Measurements from ENCODE around the gene ALOX5AP.
"Not testable (repeated sequence)": the region's sequence is repeated elsewhere in the genome, so short reads cannot be mapped to it uniquely, and the experiment has no call there.

Gene ALOX5AP

DNA sequence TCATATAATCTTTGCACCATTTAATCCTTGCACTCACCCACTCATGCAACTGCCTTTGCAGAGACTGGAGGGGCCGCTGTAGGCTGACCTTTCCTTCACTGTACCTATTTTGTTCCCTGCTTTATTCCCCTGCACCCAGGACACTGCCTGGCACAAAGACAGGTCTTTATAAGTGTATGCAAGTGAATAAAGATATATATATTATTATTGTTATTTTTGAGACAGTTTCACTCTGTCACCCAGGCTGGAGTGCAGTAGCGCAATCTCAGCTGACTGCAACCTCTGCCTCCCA, 3.8 kb downstream of the ALOX5AP start:
- DNase-seq: no peak

- DNase-seq: peak; percentile 77
These were observed 4.7 kb downstream of the ALOX5AP start for GRCh38 chr13:30739761-30740642.

- no peak for DNase-seq
These were observed 7.6 kb downstream of the ALOX5AP start for GRCh38 chr13:30742901-30743300.

- DNase-seq: no peak
These were observed 8.1 kb downstream of the ALOX5AP start for GRCh38 chr13:30743319-30744055.

DNA sequence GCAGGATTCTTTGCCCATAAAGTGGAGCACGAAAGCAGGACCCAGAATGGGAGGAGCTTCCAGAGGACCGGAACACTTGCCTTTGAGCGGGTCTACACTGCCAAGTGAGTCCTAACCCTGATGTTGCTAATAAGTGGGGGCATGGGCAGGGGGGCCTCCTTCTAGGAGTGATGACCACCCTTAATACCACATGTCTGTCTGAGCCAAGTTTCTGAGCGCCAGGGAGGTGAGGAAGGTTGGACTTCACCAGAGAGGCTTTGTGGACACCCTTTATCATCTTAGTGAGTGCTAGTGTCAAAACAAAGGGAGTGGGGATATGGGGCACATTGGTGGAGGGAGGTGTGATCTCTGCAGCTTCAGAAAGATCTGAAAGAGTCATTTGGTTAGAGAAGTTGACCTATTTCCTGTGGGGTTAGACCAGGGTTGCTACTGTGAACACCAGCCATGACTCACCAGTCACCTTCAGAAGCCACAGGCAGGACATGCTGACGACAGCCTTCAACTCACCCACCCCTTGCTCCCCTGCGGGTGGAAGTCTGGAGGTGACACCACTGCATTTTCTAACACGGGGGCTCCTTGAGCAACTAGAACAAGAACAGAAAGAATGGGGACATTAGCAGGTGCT, 8.8 kb downstream of the ALOX5AP start:
- DNase-seq: peak; percentile 90

- no peak for DNase-seq
These were observed 9.3 kb downstream of the ALOX5AP start for GRCh38 chr13:30744681-30745077.

DNA sequence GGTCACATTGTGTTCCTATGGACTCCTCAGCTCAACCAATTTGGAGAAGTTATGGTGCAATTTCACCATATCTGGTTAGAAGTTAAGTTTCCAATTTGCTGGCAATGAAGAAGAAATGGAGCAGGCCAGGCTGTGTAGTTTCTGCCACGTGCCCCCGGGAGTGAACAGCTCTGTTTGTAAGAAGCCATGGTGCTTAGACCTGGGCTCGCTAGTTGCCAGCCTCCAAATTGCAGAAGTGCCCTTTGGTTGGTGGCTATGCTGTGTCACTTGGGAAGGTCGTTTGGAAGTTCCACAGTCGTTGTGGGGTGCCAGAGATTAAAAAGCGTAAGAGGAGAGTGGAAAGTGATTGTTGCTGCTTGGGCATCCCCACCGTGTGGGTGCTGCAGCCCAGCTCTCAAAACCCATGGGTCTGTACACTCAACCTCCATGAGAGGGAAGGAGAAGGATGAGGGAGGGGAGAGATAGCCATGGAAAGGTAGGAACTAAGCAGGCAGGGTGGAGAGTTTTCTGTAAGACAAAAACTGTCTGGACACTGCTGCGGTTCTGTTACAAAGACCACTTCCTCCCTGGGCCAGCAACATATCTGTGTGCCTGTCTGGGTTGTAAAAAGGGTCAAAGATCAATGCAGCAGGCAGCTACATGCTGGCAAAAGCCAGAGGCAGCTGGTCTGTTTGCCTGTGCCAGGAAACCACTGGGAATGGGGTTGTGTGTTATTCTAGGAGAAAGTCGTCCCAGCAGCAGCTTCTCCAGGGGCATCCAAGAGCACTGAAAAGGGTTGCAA, 10.8 kb downstream of the ALOX5AP start:
- no peak for DNase-seq

DNA sequence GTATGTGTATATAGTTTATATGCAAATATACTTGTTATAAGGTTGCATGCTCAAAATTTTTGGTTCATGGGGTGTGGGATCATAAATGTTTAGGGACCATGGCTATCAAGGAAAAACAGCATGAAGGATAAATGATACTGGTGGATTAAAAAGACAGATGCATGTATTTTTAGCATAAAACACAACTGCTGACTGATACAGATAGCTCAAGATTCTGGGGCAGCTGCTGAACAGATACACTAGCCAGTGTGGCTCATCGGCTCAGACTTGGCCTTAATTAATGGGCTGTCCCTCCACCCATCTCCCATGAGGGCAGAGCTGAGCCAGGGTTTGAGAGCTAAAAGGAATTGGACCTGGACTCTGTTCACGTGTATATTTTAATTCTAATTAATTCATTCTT, 11.4 kb downstream of the ALOX5AP start:
- no peak for DNase-seq

GRCh38 chr13:30747845-30748244, 12.5 kb downstream of the ALOX5AP start:
- not testable (repeated sequence) for DNase-seq

- no peak for DNase-seq
These were observed 13.4 kb downstream of the ALOX5AP start for GRCh38 chr13:30748717-30749116.

GRCh38 chr13:30750036-30750435, 14.7 kb downstream of the ALOX5AP start:
- DNase-seq: no peak

DNA sequence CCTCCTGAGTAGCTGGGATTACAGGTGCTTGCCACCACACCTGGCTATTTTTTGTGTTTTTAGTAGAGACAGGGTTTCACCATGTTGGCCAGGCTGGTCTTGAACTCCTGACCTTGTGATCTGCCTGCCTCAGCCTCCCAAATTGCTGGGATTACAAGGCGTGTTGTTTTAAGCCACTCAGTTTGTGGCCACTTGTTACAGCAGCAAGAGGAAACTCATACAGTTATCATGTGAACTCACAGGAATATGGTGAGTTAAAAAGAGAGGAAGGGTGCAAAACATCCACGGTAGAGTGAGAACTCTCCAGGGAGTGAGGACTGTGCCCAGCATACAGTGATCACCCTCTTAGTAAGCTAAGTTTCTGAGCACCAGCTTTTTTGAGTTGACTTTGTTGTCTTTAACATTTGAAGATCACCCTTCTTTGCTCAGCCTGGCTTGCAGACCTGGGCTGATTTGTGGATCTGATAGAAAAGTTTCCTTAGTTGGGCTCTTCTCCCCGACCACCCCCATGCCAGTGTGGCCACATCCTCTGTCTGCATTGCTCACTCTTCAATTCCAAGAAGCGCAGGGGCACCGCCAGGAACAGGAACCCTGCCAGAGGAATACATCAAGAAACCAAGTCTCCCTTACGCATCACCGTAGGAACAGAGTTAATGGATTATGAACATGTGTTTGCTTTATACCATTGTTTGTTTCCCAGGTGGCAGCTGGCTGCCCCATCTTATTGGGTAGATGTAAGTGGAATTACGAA, 16.0 kb downstream of the ALOX5AP start:
- no peak for DNase-seq

GRCh38 chr13:30752201-30752797, 17.0 kb downstream of the ALOX5AP start:
- DNase-seq: no peak

GRCh38 chr13:30753030-30753616, 17.8 kb downstream of the ALOX5AP start:
- no peak for DNase-seq

DNA sequence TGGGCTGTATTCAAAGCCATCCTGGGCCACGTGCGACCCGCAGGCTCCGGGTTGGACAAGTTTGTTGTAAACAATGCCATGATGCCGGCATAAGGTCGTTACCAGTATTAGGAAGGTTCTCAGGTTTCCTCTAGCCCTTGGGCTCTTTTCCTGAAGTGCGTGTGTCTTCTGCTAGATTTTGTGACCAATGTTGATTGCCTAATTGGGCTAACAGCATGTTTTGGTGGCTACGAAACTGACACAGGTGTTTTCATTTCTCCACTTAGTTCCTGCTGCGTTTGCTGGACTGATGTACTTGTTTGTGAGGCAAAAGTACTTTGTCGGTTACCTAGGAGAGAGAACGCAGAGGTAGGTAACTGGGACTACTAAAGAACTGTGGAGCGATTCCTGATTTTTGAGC, 20.3 kb downstream of the ALOX5AP start:
- no peak for DNase-seq

- no peak for DNase-seq
These were observed 21.8 kb downstream of the ALOX5AP start for GRCh38 chr13:30757026-30757742.

DNA sequence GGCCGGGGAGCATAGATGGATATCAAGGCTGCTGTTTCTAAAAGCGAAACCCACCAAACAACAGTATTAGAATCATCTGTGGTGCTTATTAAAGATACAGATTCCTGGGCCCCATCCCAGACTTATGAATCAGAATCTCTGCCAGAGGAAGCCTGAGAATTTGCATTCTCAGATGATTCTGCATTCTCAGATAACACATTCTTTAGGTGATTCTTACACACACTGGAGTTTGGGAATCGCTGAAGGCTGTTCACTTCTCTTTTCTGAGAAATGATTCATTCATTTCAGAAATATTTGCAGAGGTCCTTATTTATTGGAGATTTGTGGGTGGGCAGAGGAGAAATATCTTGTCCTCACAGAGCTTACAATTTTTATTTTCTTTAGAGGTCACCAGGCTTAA, 24.4 kb downstream of the ALOX5AP start:
- DNase-seq: no peak

GRCh38 chr13:30762643-30763042, 27.3 kb downstream of the ALOX5AP start:
- no peak for DNase-seq

DNA sequence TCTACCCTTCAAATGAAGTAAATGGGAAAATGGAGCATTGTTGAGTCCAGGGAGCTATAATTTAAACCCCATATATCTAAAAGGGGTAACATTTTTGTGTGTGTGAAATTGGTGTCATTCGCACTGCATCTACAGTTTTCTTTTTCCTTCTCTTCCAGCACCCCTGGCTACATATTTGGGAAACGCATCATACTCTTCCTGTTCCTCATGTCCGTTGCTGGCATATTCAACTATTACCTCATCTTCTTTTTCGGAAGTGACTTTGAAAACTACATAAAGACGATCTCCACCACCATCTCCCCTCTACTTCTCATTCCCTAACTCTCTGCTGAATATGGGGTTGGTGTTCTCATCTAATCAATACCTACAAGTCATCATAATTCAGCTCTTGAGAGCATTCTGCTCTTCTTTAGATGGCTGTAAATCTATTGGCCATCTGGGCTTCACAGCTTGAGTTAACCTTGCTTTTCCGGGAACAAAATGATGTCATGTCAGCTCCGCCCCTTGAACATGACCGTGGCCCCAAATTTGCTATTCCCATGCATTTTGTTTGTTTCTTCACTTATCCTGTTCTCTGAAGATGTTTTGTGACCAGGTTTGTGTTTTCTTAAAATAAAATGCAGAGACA, 28.6 kb downstream of the ALOX5AP start:
- no peak for DNase-seq

GRCh38 chr13:30766231-30766630, 30.9 kb downstream of the ALOX5AP start:
- DNase-seq: no peak
